ENCODE results near the gene PSG6. TPM values are rescaled to one million over a fixed set of nuclear protein-coding genes. Genes with fewer than 3 reads are reported as not detected.

PSG6 gene
- total and polyA plus RNA-seq, 2 of the 8 experiments (the other 6 are each of a cell fraction or from before 2014, with no cell fraction given), result not detected

- no peak for TF ChIP-seq CHD7 (IDR thresholded peaks at IDR 0.05; ENCODE audit: insufficient replicate concordance, low read length)
- no peak for TF ChIP-seq KDM4A (IDR thresholded peaks at IDR 0.05; ENCODE audit: low read depth, low read length, severe bottlenecking)
- no peak for TF ChIP-seq NRF1 (IDR thresholded peaks at IDR 0.05; ENCODE audit: low read depth, low read length)
- TF ChIP-seq GTF2F1 (IDR thresholded peaks at IDR 0.05; ENCODE audit: borderline replicate concordance, low read depth, low read length), result no peak
- TF ChIP-seq EP300 (IDR thresholded peaks at IDR 0.05; ENCODE audit: borderline replicate concordance in 1 of 2, low read depth in 2 of 2, low read length in 2 of 2), result no peak
- TF ChIP-seq RAD21 (IDR thresholded peaks at IDR 0.05 in 1 of 2, conservative IDR thresholded peaks at IDR 0.05 in 1 of 2; ENCODE audit: low read depth in 2 of 2, low read length in 2 of 2), result no peak
- TF ChIP-seq SAP30 (IDR thresholded peaks at IDR 0.05; ENCODE audit: insufficient read depth, insufficient replicate concordance, low read length), result no peak
- TF ChIP-seq HDAC2 (IDR thresholded peaks at IDR 0.05; ENCODE audit: borderline replicate concordance in 1 of 2, low read depth in 2 of 2, low read length in 2 of 2), result no peak
- TF ChIP-seq PHF8 (conservative IDR thresholded peaks at IDR 0.05; ENCODE audit: low read depth, low read length), result no peak
- no peak for TF ChIP-seq TEAD4 (IDR thresholded peaks at IDR 0.05; ENCODE audit: low read depth, low read length)
- TF ChIP-seq SRF (IDR thresholded peaks at IDR 0.05; ENCODE audit: low read depth, low read length), result no peak
Observed at GRCh38 chr19:42857544-42857867, 60.2 kb downstream of the PSG6 start (continued).

Data from H1 (cell line).